ENCODE results near the gene CALM1. TPM values are rescaled to one million over a fixed set of nuclear protein-coding genes. Genes with fewer than 3 reads are reported as not detected.

The CALM1 gene
- total and polyA plus RNA-seq, 3 donors from 2014 or later = 379 to 526 (median 428) TPM

GRCh38 chr14:90426663-90427062 lies 29.8 kb downstream of the CALM1 start:
- H3K27me3 ChIP-seq = no peaks in the 10 kb centered on the region
- H3K4me1 ChIP-seq = no peaks in the 10 kb centered on the region
- H3K36me3 ChIP-seq (ENCODE audit: low read depth, missing control alignments) = no peaks in the 10 kb centered on the region
- no peaks in the 10 kb centered on the region for H3K9me3 ChIP-seq
- DNase-seq = peak; percentile 47
- intact Hi-C loops (cut with DNase I; ENCODE audit: low total_unique reads) = no loop called here
- TF ChIP-seq POLR2A (IDR thresholded peaks at IDR 0.05) = no peak
- TF ChIP-seq CTCF (IDR thresholded peaks at IDR 0.05) = no peak
- WGBS, 2 donors = 54 to 57% methylated on average over 10 of the region's 10 CpGs
- H3K27ac ChIP-seq = no peak overlapping the region
- no peak overlapping the region for H3K4me3 ChIP-seq

- H3K36me3 ChIP-seq (ENCODE audit: low read depth, missing control alignments) = no peaks in the 10 kb centered on the region
- no peaks in the 10 kb centered on the region for H3K4me1 ChIP-seq
- no peak overlapping the region for H3K4me3 ChIP-seq
- H3K27ac ChIP-seq = no peak overlapping the region
- 81 to 85% methylated on average over 12 of the region's 12 CpGs for WGBS, 2 donors
- no peaks in the 10 kb centered on the region for H3K9me3 ChIP-seq
- no peaks in the 10 kb centered on the region for H3K27me3 ChIP-seq
- intact Hi-C loops (cut with DNase I; ENCODE audit: low total_unique reads) = no loop called here
- no peak for DNase-seq
- TF ChIP-seq CTCF (IDR thresholded peaks at IDR 0.05) = no peak
- TF ChIP-seq POLR2A (IDR thresholded peaks at IDR 0.05) = no peak
Measured at GRCh38 chr14:90427848-90428426, 31.1 kb downstream of the CALM1 start.

- 97 to 100% methylated on average over 2 of the region's 2 CpGs for WGBS, 2 donors
- DNase-seq = no peak
- Histone ChIP-seq H3K9me3 (no peaks in the 10 kb centered on the region), H3K4me1 (no peaks in the 10 kb centered on the region), H3K36me3 (ENCODE audit: low read depth, missing control alignments) (no peaks in the 10 kb centered on the region), H3K4me3 (no peak overlapping the region), H3K27ac (no peak overlapping the region), H3K27me3 (no peaks in the 10 kb centered on the region)
- intact Hi-C loops (cut with DNase I; ENCODE audit: low total_unique reads) = no loop called here
- TF ChIP-seq CTCF (IDR thresholded peaks at IDR 0.05) = no peak
- no peak for TF ChIP-seq POLR2A (IDR thresholded peaks at IDR 0.05)
Measured at GRCh38 chr14:90428676-90429075, 31.8 kb downstream of the CALM1 start.

GRCh38 chr14:90429236-90429635 lies 32.4 kb downstream of the CALM1 start:
- Histone ChIP-seq H3K27ac (no peak overlapping the region), H3K27me3 (no peaks in the 10 kb centered on the region), H3K9me3 (no peaks in the 10 kb centered on the region), H3K4me3 (no peak overlapping the region), H3K36me3 (ENCODE audit: low read depth, missing control alignments) (no peaks in the 10 kb centered on the region), H3K4me1 (no peaks in the 10 kb centered on the region)
- TF ChIP-seq CTCF (IDR thresholded peaks at IDR 0.05) = no peak
- no peak for TF ChIP-seq POLR2A (IDR thresholded peaks at IDR 0.05)
- intact Hi-C loops (cut with DNase I; ENCODE audit: low total_unique reads) = no loop called here
- 95 to 96% methylated on average over 3 of the region's 3 CpGs for WGBS, 2 donors
- DNase-seq = no peak

GRCh38 chr14:90429754-90430153 lies 32.9 kb downstream of the CALM1 start:
- Histone ChIP-seq H3K27me3 (no peaks in the 10 kb centered on the region), H3K4me3 (no peak overlapping the region), H3K4me1 (no peaks in the 10 kb centered on the region), H3K36me3 (ENCODE audit: low read depth, missing control alignments) (no peaks in the 10 kb centered on the region), H3K9me3 (no peaks in the 10 kb centered on the region), H3K27ac (no peak overlapping the region)
- WGBS, 2 donors = 66 to 77% methylated on average over 3 to 4 of the region's 4 CpGs
- DNase-seq = no peak
- TF ChIP-seq CTCF (IDR thresholded peaks at IDR 0.05) (no peak), POLR2A (IDR thresholded peaks at IDR 0.05) (no peak)
- intact Hi-C loops (cut with DNase I; ENCODE audit: low total_unique reads) = no loop called here

All from testis (tissue), 3 donors.